Right cardiac atrium (tissue), 5 donors: ENCODE results near the gene DENND1A. TPM values are rescaled to one million over a fixed set of nuclear protein-coding genes. Genes with fewer than 3 reads are reported as not detected.

Source experiments
- ATAC-seq, 2 donors: fragments of 200-7000 bp; cut with Tn5 transposase; one replicate each; pipeline versions ENCODE4 v1.8.0 to v1.9.1; 2020; ENCODE audit warnings: moderate library complexity in 2 of 2, mild to moderate bottlenecking in 1 of 2
- DNase-seq, 3 donors: peaks; one replicate each; pipeline ENCODE4 v3.0.0-alpha.2; 2020
- H3K27ac ChIP-seq: one replicate; pipeline ENCODE4 v1.5.1; 2013; ENCODE audit warnings: mild to moderate bottlenecking, low read length, control low read depth, moderate library complexity
- H3K27me3 ChIP-seq: one replicate; pipeline ENCODE4 v1.6.1; 2013; ENCODE audit not compliant: control insufficient read depth, insufficient read depth
- H3K4me1 ChIP-seq: one replicate; pipeline ENCODE4 v1.6.1; 2013; ENCODE audit warnings: low read length; ENCODE audit not compliant: control insufficient read depth, insufficient read depth
- H3K4me3 ChIP-seq: one replicate; pipeline ENCODE4 v1.5.1; 2013; ENCODE audit warnings: low read length, control low read depth
- H3K9me3 ChIP-seq: one replicate; pipeline ENCODE4 v1.6.1; 2013; ENCODE audit warnings: low read length; ENCODE audit not compliant: control insufficient read depth
- WGBS: extraction: QIAGEN DNeasy Blood & Tissue Kit; methylation state at CpG from one replicate; pipeline ENCODE4 v1.1.7; 2013; 5-methylcytosine and 5-hydroxymethylcytosine counted together
- intact Hi-C, 4 donors: fragments of 100-400 bp; cut with DNase I; formaldehyde crosslinking; loops; one replicate each; pipeline versions ENCODE4 v1.11.0 to v1.14.0; 2022 to 2023
- polyA plus RNA-seq: library from polyadenylated mRNA; stranded (reverse); fragments of 200-250 nt; gene quantifications from one replicate; pipeline ENCODE4 v1.2.3, GENCODE V29; 2013
- total RNA-seq, 4 donors: library from RNA; stranded (reverse); fragmentation: NEBNext Ultra II Directional; extraction: Animal tissue kit (Norgen Biotek cat#: 25700); gene quantifications; one replicate each; pipeline ENCODE4 v1.2.1, GENCODE V29; 2021
- donor health status: healthy with polysubstance abuse.
- donor health status: DM: no; HTN: yes; CAD: no.
- donor health status: DM: no; HTN: no; CAD: no.
- donor health status: DM: no; HTN: yes; CAD: no; lungs with severe emphysema.
- donor health status: DM: yes; HTN: yes; CAD: no.

Gene DENND1A
- total and polyA plus RNA-seq, 5 donors = 11.4 to 19.3 (median 17.4) TPM

DNA sequence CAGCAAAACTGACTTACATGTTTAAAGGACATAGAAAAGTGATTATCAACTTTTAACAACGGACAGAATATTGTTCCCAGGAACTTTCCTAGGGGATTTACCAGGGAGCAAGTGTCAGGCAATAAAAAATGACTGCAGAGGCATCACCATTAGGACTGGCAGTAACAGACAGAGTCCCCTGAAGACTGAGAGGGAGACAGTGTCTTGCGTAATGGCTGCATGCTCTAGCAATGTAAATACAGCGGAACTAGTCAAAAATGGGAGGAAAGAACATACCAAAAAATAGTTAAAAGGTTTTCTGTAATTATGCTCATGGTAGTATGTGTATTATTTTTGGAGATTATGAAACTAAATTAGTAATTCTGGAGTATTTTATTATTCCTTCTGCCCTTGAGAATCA, 392.1 kb downstream of the DENND1A start:
- Histone ChIP-seq H3K4me1 (peaks cover 4% of the 10 kb centered on the region), H3K9me3 (no peaks in the 10 kb centered on the region), H3K27me3 (no peaks in the 10 kb centered on the region), H3K27ac (no peak overlapping the region), H3K4me3 (no peak overlapping the region)
- WGBS = 77% methylated on average over 3 of the region's 3 CpGs
- ATAC-seq (no peak), DNase-seq (no peak)
- intact Hi-C loops = no loop called here

DNA sequence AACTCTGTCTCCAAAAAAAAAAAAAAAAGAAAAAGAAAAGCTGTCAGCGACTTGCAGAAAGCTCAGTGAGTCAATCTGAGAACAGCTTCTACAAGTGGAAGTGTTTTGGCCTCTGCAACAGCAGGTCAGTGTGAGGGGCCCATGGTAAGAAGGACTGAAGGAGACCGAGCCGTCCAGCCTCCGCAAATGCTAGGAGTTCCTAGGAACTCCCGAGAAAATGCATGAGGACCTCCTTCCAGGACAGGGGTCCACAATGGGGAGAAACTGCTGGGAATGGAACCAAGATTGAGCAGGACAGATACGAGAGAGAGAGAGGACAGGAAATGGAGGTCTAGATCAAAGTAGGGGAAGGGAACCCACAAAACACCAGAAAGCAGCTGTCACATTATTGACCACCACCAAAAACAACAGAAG, 393.5 kb downstream of the DENND1A start:
- no peak overlapping the region for H3K4me3 ChIP-seq
- intact Hi-C loops = no loop called here
- no peaks in the 10 kb centered on the region for H3K9me3 ChIP-seq
- no peak overlapping the region for H3K27ac ChIP-seq
- H3K4me1 ChIP-seq = peaks cover 4% of the 10 kb centered on the region
- DNase-seq (no peak), ATAC-seq (no peak)
- no peaks in the 10 kb centered on the region for H3K27me3 ChIP-seq
- WGBS = 92% methylated on average over 6 of the region's 6 CpGs

DNA sequence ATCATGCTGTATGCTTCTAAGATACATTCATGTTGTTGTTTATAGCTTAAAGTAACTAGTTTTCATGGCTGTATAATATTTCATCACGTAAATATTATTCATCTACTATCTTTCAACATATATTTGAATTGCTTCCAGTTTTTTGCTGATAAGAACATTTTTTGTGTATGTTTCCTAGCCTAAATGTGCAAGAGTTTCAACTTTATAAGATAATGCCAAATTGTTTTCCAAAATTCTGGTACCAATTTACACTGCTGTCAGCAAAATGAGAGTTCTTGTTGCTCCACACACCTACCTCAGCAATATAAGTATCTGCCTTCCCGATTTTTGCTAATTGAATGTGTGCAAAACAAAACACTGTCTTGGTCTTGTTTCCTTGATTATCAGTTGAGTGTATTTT, 395.6 kb downstream of the DENND1A start:
- no peak overlapping the region for H3K4me3 ChIP-seq
- ATAC-seq = no peak
- DNase-seq = no peak
- H3K9me3 ChIP-seq = no peaks in the 10 kb centered on the region
- intact Hi-C loops = no loop called here
- no peaks in the 10 kb centered on the region for H3K4me1 ChIP-seq
- H3K27me3 ChIP-seq = no peaks in the 10 kb centered on the region
- 97% methylated on average over 2 of the region's 2 CpGs for WGBS
- H3K27ac ChIP-seq = no peak overlapping the region

DNA sequence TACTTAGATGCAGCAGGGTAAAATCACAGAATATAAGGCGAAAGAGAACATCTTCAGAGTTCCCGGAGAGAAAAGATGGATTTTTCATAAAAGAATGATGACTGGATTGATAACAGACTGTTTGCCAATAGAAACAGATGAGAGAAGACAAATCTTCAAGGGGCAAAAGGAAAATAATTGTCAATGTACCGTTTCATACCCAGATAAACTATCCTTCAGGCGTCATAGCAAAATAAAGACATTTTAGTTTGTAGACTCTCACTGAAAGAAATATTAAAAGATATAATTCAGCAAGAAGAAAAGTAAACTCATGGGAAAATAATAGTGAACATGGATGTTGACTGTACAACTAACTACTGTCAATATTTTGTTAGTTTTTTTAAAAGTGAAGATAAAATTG, 399.7 kb downstream of the DENND1A start:
- no peaks in the 10 kb centered on the region for H3K27me3 ChIP-seq
- intact Hi-C loops = no loop called here
- DNase-seq (no peak), ATAC-seq (no peak)
- 73% methylated on average over 4 of the region's 4 CpGs for WGBS
- H3K9me3 ChIP-seq = no peaks in the 10 kb centered on the region
- no peaks in the 10 kb centered on the region for H3K4me1 ChIP-seq
- H3K27ac ChIP-seq = no peak overlapping the region
- H3K4me3 ChIP-seq = no peak overlapping the region

DNA sequence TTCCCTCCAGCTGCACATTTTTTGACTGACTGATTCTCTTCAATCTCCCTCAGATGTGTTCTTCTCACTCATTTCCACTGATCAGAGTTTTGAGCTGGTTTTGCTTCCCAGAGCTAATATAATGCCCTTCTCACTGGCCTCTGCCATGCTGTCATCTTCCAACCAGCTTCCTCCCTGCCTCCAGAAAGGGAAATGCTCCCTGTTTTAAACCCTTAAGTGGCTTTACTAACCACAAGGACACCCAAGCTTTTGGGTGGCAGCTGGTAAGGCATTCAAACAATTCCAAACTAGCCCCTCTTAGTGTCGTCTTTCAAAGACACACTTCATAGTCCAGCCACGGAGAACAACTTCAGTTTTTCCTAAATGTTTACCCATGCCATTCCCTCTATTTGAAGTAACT, 401.4 kb downstream of the DENND1A start:
- Histone ChIP-seq H3K4me3 (no peak overlapping the region), H3K27ac (no peak overlapping the region), H3K4me1 (no peaks in the 10 kb centered on the region), H3K9me3 (no peaks in the 10 kb centered on the region), H3K27me3 (no peaks in the 10 kb centered on the region)
- 88% methylated on average over 2 of the region's 2 CpGs for WGBS
- DNase-seq (no peak), ATAC-seq (no peak)
- intact Hi-C loops = no loop called here

DNA sequence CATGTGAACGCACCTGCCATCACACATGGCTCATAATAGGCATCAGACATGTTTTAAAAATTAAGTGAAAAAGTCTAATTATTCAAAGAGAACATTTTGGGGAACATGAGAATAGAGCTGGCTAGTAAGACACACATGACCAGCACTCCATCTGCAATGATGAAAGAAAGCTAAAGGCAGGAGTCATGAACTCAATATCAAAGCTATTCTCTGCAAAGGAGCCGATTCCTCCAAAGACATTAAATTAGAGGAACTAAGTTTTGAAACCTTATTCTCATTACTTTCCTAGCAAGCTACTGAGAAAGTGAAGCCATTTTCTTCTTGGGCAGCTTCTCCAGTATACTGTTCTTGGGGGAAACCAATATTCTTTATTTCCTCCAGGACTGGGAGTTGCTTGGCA, 401.9 kb downstream of the DENND1A start:
- intact Hi-C loops = no loop called here

DNA sequence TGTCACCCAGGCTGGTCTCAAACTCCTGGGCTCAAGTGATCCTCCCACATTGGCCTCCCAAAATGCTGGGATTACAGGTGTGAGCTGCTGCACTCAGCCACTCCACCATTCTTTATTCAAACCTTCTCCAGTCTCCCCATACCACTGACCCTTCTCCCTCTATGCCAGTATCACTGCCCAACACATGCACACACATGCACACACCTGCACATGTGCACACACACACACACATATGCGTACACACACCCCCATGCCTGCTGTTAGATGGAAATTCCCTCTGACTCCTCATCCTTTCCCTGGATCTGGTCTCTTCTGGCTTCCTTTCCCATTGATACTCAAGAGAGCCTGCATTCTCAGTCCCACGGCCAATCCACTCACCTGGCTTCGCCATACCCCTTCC, 404.0 kb downstream of the DENND1A start:
- Histone ChIP-seq H3K4me1 (no peaks in the 10 kb centered on the region), H3K9me3 (no peaks in the 10 kb centered on the region), H3K27me3 (no peaks in the 10 kb centered on the region), H3K4me3 (no peak overlapping the region), H3K27ac (no peak overlapping the region)
- DNase-seq (no peak), ATAC-seq (no peak)
- intact Hi-C loops = no loop called here
- WGBS = over 99% methylated on average over 3 of the region's 3 CpGs

More for the DNA sequence above, 401.9 kb downstream of the DENND1A start:
- ATAC-seq (no peak), DNase-seq (no peak)
- Histone ChIP-seq H3K27me3 (no peaks in the 10 kb centered on the region), H3K9me3 (no peaks in the 10 kb centered on the region), H3K4me3 (no peak overlapping the region), H3K4me1 (no peaks in the 10 kb centered on the region), H3K27ac (no peak overlapping the region)
- WGBS = 95% methylated on average over 2 of the region's 2 CpGs

DNA sequence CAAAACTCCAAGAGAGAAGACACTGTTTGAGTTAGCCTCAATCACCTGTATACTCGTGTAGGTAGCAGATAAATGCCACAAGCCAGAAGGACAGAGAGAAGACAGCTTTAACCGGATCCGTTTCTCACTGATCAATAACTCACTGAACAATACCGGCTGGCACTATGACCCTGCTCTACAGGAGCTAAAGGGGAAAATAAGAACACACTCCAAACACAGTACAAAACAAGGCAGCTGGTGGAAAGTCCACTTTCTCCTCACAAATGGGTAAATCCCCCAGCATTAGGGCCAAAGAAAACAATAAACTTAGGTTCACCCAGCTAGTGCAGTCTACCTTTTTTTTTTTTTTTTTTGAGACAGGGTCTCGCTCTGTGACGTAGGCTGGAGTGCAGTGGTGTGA, 404.5 kb downstream of the DENND1A start:
- H3K27me3 ChIP-seq = no peaks in the 10 kb centered on the region
- no peak overlapping the region for H3K4me3 ChIP-seq
- 87% methylated on average over 6 of the region's 6 CpGs for WGBS
- no peaks in the 10 kb centered on the region for H3K9me3 ChIP-seq
- DNase-seq = no peak
- no peak overlapping the region for H3K27ac ChIP-seq
- intact Hi-C loops = no loop called here
- H3K4me1 ChIP-seq = no peaks in the 10 kb centered on the region
- no peak for ATAC-seq

DNA sequence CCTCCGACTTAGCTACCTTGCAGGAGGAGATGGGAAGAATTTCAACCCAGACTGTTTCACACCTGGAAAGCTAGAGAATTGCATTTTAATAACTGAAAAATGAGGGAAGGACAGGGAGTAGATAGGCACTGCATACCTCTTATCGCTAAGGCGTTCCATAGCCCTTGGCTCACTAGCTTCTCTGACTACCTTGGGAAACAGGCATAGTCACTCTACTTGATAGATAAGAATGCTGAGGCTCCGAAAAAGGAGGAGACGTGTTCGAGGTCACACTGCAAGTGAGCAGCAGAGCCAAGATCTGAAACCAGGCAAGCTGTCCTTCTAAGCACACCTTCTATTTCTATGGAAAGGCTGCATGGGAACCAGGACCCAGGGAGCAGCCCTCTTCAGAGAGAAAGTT, 405.1 kb downstream of the DENND1A start:
- Histone ChIP-seq H3K4me1 (no peaks in the 10 kb centered on the region), H3K27ac (no peak overlapping the region), H3K4me3 (no peak overlapping the region), H3K9me3 (no peaks in the 10 kb centered on the region), H3K27me3 (no peaks in the 10 kb centered on the region)
- DNase-seq (no peak), ATAC-seq (no peak)
- 78% methylated on average over 6 of the region's 6 CpGs for WGBS
- intact Hi-C loops = no loop called here

DNA sequence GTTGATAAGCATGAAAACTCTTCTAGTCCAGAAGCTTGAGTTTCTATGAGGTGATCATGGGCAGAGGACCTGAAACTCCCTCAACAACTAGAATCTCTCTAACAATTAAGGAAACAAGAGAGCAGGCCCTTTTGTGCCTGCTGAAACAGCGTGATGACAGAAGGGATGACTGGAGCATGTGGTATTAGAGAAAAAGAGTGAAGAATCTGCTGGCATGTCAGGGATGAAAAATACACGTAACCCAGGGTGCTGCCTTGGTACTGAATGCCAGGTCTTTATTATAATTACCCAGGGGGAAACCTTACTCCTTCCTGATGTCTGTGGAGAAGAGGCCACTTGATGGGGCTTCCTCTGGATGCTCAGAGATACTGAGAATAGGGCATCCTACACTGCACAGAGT, 406.1 kb downstream of the DENND1A start:
- H3K4me3 ChIP-seq = no peak overlapping the region
- 95% methylated on average over 2 of the region's 2 CpGs for WGBS
- H3K27me3 ChIP-seq = no peaks in the 10 kb centered on the region
- DNase-seq (no peak), ATAC-seq (no peak)
- no peak overlapping the region for H3K27ac ChIP-seq
- no peaks in the 10 kb centered on the region for H3K4me1 ChIP-seq
- no peaks in the 10 kb centered on the region for H3K9me3 ChIP-seq
- intact Hi-C loops = no loop called here

DNA sequence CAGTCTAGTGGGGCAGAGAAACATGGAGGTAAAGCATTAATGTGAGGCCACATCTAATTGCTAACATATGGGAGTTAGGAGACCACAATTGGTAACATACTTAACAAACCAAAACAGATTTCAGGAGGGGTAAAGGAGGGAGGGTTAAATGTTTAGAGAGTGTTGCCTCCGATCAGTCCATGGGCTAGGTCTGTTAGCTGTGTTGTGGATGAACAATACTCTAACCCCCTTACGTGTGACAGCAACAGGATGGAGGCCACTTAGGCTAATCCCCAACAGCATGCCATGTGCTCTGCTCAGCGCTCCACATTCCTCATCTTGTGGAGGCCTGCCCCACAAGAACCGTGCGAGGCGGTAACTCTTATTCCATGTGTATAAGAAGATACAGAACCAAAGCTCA, 406.9 kb downstream of the DENND1A start:
- no peak overlapping the region for H3K27ac ChIP-seq
- no peak overlapping the region for H3K4me3 ChIP-seq
- WGBS = 96% methylated on average over 6 of the region's 6 CpGs
- intact Hi-C loops = no loop called here
- no peaks in the 10 kb centered on the region for H3K27me3 ChIP-seq
- no peak for ATAC-seq
- H3K4me1 ChIP-seq = no peaks in the 10 kb centered on the region
- no peak for DNase-seq
- H3K9me3 ChIP-seq = no peaks in the 10 kb centered on the region

DNA sequence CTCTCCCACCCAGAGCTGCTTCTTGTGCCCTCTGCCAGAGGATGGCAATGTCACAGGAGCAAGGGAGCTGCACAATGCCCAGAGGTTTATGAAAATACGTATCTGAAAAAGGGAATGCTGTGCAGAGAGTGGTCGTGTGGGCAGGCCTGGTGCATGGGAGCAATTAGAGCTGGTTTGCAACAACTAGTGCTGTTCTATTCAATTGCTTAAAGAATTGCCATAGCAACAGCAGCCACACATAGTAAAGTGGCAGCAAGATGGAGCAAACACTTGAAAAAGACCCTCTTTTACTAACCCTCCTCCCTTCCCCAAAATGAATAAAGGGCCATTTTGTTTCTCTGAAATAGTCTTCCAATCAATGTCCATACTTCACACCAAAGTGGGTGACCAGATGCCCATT, 407.7 kb downstream of the DENND1A start:
- Histone ChIP-seq H3K9me3 (no peaks in the 10 kb centered on the region), H3K27ac (no peak overlapping the region), H3K4me3 (no peak overlapping the region), H3K4me1 (no peaks in the 10 kb centered on the region), H3K27me3 (no peaks in the 10 kb centered on the region)
- intact Hi-C loops = no loop called here
- WGBS = 99% methylated on average over 2 of the region's 2 CpGs
- no peak for ATAC-seq
- DNase-seq = no peak
